Stimulated activated CD8-positive, alpha-beta memory T cell treated with anti-CD3 and anti-CD28 coated beads, Interleukin-4, amount 100 ng/mL, for 24 hours (primary cell): Measurements from ENCODE around the gene CCDC13.

Experiments used
- DNase-seq: peaks from one replicate; pipeline ENCODE4 v3.0.0-alpha.2; 2020; ENCODE audit warnings: low read depth

CCDC13 gene

DNA sequence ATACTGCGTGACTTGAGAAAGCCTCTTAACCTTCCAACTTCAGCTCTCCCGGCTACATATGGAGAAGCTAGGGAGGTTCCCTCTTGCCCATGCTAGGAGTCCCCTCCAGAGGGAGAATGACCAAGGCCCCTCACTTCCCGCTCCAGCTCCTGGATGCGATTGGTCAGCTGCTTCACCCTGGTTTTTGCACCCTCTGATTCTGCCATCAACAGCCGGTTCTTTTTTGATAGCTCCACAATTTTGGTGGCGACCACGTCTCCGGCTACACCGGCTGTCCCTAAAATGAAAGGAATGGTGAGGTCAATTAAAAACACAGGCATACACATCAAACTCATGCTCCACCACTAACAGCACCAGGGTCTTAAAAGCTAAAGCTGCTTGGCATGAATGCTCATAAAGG is 20.6 kb downstream of the CCDC13 start:
- DNase-seq: no peak

DNA sequence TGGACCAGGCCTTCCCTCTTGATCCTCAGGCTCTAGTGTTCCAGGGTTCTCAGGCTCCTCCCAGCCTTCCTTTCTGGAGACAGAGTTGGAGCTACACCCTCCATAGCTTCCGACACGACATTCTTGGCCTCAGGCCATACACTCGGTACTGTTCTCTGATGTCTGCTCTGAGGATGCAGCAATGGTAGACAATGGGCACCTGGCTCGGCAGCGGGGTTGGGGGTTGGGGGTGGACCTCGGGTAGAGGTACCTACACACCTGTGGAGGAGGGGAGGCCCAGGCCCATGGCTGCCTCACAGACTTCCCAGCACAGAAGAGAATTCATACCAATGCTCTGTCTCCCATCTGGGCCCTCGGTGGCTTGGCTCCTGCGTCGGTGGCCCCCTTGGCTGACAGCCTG is 21.4 kb downstream of the CCDC13 start:
- no peak for DNase-seq

DNA sequence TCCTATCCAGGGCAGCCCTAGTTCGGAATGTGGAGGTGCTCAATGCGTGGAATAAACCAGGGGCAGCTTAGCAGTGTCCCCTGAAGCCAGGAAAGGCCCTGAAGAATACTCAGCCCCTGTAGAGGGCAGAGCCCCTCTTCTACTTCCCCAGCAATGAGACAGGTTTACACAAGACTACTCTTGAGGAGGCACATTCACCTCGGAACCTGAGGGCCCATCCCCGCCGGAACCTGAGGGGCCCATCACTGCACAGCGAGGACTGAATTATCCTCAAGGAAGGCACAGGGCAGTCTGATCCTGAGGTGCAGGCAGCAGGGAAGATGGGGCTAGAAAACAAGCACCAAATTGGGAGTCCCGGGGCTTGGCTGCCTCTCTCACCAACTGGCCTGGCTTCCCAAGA is 22.2 kb downstream of the CCDC13 start:
- no peak for DNase-seq

DNA sequence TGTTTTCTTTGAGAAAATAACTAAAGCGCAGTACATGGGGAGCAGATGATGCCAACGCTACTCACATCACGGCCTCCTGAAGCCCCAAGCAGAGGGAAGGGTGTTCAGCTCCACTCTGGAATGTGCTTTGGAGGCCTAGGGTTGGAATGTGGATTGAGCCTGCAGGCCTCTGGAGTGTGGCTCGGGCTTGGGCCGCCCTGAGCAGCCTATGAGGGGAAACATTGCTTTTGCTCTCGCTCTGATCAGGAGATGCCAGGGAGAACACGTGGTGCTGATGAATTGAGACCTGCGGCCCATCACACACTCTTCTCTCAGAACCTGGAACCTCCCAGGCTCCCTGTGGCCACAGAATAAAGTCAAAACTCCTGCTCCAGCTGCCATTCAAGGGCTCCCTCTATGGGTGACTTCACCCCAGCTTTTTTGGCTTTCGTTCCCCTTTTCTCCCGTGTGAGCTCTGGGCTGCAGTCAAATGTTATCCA is 23.3 kb downstream of the CCDC13 start:
- DNase-seq: no peak

DNA sequence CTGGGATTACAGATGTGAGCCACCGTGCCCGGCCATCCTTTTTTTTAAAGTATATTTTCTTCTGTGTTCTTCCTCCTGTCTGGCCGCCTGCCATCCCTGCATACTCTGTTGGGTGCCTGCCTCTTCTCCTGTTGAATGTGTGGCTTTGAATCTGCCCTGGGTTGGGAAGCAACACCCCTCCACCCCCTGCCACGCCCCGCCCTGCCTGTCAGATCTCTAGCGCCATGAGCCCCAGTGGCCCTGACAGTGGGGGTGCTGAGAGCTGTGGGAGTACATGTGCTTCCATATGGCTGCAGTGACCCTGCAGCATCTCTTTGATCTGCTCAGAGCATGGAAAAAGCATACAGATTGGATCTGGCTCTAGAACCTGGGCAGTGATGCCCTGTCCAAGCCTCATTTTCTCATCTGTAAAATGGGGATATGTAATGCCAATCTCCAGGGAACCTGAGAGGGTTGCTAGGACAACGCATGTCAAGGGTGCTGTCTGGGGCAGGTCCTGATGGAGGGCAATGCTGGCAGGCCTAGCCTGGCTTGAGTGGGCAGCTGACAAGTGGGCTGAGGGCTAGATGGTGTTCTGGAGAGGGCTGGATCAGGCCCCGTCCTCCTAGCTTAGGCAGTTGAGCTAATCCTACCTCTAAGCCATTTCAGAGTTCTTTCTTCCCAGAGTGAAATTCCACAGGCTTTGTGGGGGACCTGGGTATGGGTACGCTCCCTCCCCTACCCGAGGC is 23.9 kb downstream of the CCDC13 start:
- DNase-seq: no peak

DNA sequence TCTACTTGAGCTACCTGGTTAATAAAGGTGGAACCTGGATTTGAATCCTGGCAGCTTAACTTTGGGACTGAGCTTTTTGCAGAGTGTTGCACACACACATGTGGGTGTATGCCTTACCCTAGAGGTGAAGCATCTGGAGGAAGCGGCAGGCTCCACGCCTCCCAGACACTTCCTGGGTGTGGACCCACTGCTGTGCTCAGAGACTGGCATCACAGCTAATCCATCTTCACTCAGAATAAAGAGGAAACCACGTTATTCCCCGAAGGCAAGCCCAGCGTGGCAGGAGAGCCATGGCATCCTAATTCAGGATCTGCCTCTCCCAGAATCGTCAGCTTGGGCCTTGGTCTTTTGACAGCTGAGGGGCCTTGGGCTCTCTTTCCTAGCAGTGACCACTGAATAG is 25.5 kb downstream of the CCDC13 start:
- no peak for DNase-seq

DNA sequence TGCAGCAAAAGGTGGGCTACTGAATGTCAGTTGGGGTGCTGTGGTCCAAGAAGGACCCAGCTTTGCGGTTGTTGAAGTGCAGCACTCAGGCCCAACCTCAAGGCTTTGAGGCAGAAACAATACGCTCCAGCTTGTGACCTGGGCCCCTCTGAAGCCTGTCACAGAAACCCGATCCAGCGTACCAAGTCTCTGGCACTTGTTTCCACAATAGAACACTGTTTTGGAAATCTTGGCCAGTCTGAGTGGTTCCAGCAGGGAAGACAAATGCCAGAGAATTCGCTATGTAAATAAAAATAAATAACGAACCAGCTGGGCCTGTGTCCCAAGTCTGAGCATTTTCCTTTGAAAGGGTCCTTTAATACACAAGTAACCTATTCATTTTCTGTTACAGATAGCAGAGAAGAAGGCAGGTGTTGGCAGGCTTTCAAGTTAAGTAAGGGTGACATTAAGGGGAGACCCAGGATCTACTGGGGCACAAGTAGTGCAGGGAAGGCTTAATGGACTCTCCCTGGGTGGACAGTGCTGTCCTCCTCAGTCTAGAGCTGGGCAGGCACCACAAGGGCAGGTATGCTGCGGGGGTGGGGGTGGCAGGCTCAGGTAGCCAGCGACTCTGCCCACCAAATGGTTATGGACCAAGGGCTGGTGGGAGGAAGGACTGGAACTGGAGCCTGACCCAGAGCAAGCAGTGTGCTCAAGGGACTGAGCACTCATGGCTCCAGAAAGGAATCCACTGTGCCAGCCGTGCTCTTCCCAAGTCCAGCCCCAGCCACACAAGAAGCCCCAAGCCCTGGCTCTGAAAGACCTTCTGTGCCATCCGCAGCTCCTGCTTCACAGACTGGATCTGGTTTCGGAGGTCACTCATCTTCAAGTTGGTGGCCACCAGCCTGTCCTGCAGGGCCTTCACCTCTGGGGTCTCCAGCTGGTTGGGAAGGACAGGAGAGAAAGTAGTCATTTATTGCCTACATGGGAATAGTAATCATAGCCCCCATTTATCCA is 26.3 kb downstream of the CCDC13 start:
- no peak for DNase-seq

DNA sequence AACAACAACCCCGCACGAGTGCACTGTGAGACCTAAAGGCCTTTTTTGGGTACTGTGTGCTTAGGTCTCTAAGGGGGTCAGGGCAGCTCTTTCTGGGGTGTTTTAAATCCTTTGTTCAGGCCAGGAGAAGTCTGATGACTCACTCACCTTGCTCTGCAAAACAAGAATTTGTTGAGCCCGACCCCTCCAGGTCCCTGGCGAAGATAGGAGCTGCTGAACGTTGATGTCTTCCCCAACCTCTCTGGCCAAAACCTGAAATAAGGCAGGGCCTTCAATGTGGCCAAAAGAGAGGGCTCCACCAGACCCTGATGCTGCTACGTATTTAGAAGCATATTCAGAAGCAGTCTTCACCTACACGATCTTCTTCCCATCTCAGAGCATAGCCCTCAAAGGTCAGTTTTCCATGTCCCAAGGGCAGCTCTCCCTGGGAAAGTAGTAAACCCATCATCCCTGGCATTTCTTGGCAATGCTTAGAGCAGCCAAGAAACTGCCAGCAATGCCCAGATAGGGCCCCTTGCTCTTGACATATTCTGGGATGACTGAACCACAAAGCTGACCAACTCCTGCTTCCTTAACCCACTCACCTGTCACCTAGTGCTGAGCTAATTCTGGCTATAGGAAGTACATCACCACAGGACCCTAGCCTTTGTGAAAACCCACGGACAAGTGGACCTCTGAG is 27.1 kb downstream of the CCDC13 start:
- no peak for DNase-seq

DNA sequence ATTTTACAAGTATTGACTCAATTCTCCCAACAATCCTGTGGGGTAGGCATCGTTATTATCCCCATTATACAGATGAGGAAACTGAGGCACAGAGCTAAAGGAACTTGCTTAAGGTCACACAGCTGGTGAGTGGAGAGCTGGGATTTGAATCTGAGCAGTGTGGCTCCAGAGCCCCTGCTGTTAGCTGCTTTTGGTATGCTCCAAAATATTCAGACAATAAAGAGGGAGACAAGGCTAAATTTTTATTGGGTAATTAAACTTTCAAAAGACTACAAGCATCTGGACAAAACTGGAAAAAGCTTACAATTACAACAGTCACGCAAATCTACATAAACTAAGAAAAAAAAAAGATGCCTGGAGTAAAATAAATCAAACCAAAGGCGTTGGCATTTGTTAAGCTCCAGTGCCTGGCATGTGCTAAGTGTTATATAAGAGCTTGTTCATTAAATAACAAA is 27.7 kb downstream of the CCDC13 start:
- no peak for DNase-seq

DNA sequence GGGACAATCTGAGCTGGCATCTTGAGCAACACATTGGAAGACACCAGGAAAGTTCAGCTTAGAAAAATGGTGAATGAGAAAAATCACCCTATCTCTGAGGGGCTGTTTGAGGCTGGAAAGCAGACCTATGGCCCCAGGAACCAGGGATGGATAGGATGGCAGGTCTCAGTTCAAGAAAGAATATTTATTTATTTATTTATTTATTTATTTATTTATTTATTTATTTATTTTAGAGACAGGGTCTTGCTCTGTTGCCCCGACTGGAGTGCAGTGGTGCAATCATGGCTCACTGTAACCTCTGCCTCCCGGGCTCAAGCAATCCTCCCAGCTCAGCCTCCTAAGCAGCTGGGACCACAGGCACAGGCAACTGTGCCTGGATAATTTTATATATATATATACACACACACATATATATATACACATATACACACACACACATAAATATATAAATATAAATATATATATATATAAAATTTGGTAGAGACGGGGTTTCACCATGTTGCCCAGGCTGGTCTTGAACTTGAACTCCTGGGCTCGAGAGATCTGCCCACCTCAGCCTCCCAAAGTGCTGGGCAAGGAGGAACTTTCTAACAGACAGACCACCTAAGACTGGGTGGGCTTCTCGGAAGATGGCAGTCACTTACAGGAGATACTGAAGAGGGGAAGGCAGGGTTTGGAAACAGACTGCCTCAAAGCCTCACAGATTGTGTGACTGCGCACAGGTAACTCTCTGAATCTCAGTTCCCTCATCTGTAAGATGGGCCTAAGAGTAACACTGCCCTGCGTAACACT is 29.7 kb downstream of the CCDC13 start:
- DNase-seq: no peak

DNA sequence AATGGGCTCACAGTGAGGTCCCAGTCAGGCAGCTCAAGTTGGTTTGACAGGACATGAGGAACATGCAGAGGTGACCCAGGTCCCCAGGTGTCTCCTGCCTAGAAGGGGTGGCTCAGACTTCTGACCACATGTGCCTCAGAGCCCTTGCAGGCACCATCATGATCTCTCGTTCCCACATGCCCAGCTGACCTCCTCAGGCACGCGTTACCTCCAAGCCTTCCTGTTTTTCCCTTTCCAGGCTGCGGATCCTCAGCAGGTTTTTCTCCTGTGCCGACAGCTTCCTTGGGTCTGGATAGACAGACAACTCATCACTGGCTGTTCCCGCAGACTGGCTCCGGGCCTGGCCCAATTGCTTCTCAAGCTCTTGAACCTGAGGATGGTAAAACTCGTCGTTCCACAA is 30.4 kb downstream of the CCDC13 start:
- DNase-seq: no peak

DNA sequence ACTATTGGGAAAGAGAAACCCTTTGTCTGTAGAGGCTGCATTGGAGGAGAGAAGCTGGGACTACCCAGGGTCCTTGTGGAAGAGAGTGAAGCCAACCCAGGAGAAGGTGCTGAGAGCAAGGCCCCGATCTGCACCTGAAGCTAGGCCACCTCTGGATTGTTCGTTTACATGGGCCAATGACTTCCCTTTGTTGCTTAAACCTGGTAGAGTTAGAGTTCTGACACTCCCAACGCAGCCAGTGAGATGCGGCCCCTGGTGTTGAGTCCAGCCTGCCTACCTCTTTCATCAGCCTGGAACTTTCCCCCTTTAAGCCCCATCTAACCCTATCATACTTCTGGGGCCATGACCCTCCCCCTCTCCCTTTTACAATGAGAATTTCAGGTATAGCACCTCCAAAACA is 30.8 kb downstream of the CCDC13 start:
- DNase-seq: no peak

DNA sequence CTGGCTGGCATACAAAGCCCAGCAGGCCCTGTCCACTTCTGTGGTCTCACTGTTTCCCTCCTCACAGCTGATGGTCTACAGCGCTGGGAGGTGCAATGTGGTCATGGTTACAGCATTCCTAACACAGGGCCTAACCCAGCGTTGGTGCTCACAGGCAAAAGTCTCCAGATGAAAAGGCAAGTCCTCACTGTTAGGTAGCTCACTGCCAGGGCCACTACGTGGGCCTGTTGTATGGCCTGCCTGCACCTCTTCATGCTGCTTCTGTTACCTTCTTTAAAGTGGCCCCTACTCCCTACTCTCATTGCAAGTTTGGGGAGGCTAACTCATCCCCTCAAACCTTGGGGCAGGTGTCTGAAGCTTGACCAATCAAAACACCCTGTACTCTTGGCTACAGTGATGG is 31.3 kb downstream of the CCDC13 start:
- DNase-seq: no peak

DNA sequence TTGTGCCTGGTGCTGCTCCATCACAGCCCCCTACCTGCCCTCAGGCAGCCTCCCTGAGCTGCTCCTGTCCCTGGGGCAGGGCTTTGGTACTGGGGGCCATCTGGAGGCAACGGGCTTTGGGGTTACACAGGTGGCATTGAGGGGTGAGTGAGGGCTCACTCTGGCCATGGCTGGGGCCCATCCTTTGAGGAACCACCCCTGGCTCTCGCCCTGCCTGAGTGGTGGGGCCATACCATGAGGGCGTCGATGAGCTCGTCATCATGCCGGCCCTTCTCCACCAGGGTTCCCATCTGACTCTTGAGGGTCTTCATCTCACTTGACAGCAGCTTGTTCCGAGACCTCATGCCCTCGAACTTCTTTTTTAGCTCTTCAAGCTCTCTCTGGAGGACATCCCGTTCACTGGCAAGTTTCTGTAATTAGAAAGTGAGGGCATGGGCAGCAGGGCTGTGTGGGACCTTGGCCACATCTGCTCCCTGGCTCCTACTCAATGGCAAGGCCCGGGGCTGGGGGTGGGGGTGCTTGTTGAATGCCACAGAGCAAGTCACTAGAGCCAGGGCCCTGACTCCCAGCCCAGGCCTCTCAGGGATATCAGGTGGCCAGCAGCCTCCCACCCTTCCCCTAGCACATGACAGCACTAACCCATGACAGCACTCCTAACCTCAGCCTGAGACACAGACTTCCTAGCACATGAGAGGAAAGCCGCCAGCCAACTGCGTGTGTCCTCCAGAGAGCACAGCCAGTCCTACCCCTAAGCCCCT is 33.5 kb downstream of the CCDC13 start:
- DNase-seq: no peak

DNA sequence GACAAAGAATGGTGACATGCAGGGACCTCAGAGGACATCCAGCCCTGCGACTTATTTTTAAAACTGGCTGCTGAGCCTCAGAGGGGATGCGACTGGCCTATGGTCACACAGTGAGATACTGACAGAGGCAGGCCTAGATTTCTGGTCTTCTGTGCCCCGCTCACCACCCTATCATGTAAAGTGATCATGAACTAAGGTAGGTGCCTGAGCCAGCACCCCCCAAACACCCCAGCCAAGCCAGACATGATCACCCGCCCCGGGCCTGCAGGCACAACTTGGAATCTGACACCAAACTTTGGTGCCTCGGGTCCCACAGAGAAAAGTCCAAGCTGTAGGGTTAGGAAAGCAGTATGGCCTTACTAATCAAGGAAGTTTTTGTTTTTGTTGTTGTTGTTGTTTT is 36.5 kb downstream of the CCDC13 start:
- no peak for DNase-seq

DNA sequence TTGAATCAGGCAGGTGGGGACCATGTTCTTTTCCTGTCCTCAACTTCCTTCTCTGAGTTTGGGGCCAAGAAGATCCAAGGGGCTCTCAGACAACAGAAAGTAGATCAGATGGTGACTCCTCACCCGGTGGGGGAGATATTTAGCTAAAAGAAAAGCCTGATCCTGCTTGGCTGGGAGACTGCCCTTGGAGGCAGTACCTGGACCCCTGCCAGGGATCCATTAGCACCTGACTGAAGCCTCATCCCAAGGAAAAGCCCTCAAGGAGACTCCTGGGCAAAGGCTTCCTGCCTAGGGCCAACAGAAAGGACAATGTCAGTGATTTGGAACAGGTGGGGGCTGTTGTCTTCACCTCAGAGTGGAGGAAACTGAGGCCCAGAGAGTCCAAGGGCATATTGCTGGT is 37.0 kb downstream of the CCDC13 start:
- no peak for DNase-seq

DNA sequence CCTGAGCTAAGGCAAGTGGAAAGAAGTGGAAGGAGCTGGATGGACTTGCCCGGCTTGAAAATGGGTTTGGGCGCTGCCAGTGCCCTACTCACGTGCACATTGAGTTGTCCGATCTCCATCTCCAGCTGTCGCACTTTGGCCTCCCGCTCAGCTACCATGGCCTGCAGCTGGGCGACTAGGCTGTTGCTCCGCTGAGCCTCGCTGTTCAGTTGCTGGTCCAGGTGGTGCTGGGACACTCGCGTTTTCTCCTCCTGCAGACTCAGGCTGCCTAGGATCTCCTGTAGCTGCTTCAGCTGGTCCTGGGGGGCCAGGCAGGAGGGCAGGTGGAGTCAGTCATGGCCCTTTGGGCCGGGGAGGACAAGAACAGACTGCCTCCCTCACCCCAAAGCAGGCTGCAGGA is 37.4 kb downstream of the CCDC13 start:
- DNase-seq: no peak

DNA sequence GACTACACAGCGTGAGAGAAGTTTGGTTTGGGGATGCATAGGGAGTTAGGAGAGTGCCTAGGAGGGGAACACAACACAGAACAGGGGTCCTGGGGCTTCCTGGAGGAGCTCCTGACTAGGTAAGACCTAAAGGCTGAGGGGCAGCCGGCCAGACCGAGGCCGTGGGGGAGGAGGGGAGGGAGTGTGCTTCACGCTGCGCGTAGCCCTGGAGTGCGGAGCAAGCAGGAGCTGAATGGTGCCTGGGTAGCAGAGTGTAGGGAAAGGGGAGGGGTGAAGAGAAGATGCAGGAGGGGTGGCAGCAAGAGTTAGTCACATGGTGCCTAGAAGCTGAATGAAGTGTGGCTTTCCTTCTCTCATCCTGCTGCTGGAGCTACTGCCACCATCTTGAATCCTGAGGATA is 38.0 kb downstream of the CCDC13 start:
- DNase-seq: no peak

DNA sequence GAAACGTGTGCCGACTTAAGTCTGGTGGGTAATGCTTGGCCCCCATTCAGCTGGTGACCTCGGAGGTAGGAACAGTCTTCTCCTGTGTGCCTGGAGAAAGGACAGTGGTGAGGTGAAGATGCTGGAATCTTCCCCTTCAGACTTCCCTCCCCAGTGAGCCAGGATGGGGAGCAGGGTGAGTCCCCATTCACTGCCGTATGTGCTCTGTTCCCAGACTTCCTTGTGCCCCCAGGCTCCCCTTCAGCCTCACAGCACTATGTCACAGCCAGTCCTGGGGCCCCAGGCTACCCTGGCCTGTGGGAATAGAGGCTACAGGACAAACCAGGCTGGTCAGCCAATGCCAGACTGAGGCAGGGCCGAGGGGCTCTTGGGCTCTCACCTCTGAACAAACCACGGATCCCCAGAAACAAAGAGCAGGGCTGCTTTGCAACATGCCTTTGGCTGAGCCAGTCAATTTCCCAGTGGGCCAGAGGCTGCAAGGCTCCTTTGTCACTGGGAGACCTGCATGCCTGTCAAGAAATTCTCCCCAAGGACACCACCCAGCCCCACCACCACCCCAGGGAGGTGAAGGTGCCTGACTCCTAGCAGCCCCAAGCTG is 38.7 kb downstream of the CCDC13 start:
- DNase-seq: no peak

DNA sequence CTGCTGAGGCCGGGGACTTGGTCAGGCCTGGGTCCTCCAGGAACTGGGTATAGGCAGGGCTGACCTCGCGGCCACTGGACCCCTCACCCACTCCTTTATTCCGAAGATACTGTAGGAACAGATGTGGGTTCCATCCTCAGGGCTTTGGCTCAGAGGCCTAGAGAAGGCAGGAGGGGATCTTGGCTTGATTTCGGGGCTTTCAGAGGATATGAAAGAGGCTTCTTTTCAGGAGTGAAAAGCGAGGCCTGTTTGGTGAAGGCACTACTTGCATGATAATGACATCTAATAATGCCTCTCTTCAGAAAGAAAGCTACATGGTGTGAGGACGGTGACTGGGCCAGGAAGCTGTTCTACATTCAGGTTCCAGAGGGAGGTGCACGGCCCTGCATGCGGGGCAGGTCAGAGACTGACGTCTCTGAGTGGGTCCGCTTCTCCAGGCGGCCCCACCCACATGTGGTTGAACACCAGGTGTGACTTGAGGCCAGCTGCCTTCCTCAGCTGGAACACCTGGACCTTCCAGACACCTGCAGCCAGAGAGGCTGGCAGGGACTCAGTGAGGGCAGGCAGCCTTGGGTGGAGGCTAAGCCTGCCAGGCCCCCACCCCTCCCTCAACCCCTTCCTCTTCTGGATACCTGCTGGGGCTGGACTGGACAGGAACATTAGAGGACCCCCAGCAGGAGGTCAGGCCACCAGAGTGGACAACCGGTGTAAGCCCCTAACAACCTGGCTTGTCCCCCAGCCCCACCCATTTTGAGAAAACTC is 39.4 kb downstream of the CCDC13 start:
- DNase-seq: no peak
